H1 (cell line): ENCODE measurements around the gene GJA10.

Experiments
- CEBPB ChIP-seq: IDR thresholded peaks from 2 replicates; pipeline ENCODE4 v1.6.1; 2012; ENCODE audit warnings: low read depth, low read length
- CHD2 ChIP-seq: IDR thresholded peaks from 2 replicates; pipeline ENCODE4 v1.6.1; 2012; ENCODE audit warnings: low read length, improper control_type of control experiment
- CTCF ChIP-seq, 3 experiments: IDR thresholded peaks; 1 replicate in 2 of 3; 2 replicates in 1 of 3; pipeline versions ENCODE4 v1.5.1 to v1.6.1; 2011; ENCODE audit warnings: low read length in 3 of 3, mild to moderate bottlenecking in 3 of 3, inconsistent platforms in 2 of 3, low read depth in 1 of 3, moderate library complexity in 1 of 3; ENCODE audit not compliant: insufficient read depth in 1 of 3; ENCODE audit errors: control extremely low read depth in 1 of 3
- EP300 ChIP-seq, 2 experiments: IDR thresholded peaks; 1 replicate in 1 of 2; 2 replicates in 1 of 2; pipeline ENCODE4 v1.6.1; 2011 to 2012; ENCODE audit warnings: low read depth in 2 of 2, low read length in 2 of 2, mild to moderate bottlenecking in 2 of 2, borderline replicate concordance in 1 of 2, inconsistent platforms in 1 of 2, moderate library complexity in 1 of 2
- GABPA ChIP-seq: IDR thresholded peaks from 2 replicates; pipeline ENCODE4 v1.6.1; 2011; ENCODE audit warnings: mild to moderate bottlenecking, low read length, moderate library complexity, borderline replicate concordance; ENCODE audit not compliant: insufficient read depth
- KDM5A ChIP-seq: fragments of 200-600 bp; IDR thresholded peaks from 2 replicates; pipeline ENCODE4 v1.7.1; 2012; ENCODE audit warnings: mild to moderate bottlenecking, low read length, inconsistent platforms, mixed read lengths
- NANOG ChIP-seq: IDR thresholded peaks from 2 replicates; pipeline ENCODE4 v1.6.1; 2011; ENCODE audit warnings: low read length, low read depth, mild to moderate bottlenecking, inconsistent platforms; ENCODE audit not compliant: insufficient read depth, poor library complexity, severe bottlenecking
- POLR2A ChIP-seq, 2 experiments: IDR thresholded peaks; 1 replicate in 1 of 2; 2 replicates in 1 of 2; pipeline ENCODE4 v1.6.1; 2011; ENCODE audit warnings: low read depth in 2 of 2, low read length in 2 of 2, mild to moderate bottlenecking in 2 of 2; ENCODE audit errors: control extremely low read depth in 1 of 2
- RXRA ChIP-seq: IDR thresholded peaks from 2 replicates; pipeline ENCODE4 v1.6.1; 2011; ENCODE audit warnings: low read depth, mild to moderate bottlenecking, low read length, moderate library complexity; ENCODE audit not compliant: insufficient read depth
- SRF ChIP-seq: IDR thresholded peaks from 2 replicates; pipeline ENCODE4 v1.6.1; 2011; ENCODE audit warnings: mild to moderate bottlenecking, low read depth, low read length, moderate library complexity
- TAF1 ChIP-seq: IDR thresholded peaks from 2 replicates; pipeline ENCODE4 v1.6.1; 2011; ENCODE audit warnings: mild to moderate bottlenecking, low read depth, low read length
- TEAD4 ChIP-seq: IDR thresholded peaks from 2 replicates; pipeline ENCODE4 v1.6.1; 2012; ENCODE audit warnings: low read depth, low read length, inconsistent platforms, mixed read lengths

GRCh38 chr6:89917216-89917615, 22.9 kb downstream of the GJA10 start:
- TF ChIP-seq EP300 (IDR thresholded peaks at IDR 0.05; ENCODE audit: borderline replicate concordance in 1 of 2, low read depth in 2 of 2, low read length in 2 of 2) = no peak
- TF ChIP-seq CHD2 = no peak
- TF ChIP-seq CEBPB = no peak
- no peak for TF ChIP-seq POLR2A (IDR thresholded peaks at IDR 0.05; ENCODE audit: control extremely low read depth in 1 of 2, low read depth in 2 of 2, low read length in 2 of 2)
- no peak for TF ChIP-seq RXRA
- no peak for TF ChIP-seq SRF
- no peak for TF ChIP-seq TAF1
- no peak for TF ChIP-seq CTCF (IDR thresholded peaks at IDR 0.05; ENCODE audit: control extremely low read depth in 1 of 3, insufficient read depth in 1 of 3, low read depth in 1 of 3, low read length in 3 of 3)
- TF ChIP-seq TEAD4 = no peak
- TF ChIP-seq KDM5A = no peak
- TF ChIP-seq NANOG = no peak
- no peak for TF ChIP-seq GABPA
